GM12878 (cell line): ENCODE results near the gene SPTBN1. TPM values are rescaled to one million over a fixed set of nuclear protein-coding genes. Genes with fewer than 3 reads are reported as not detected.

Source experiments
- ATAC-seq: fragments of 200-7000 bp; cut with Tn5 transposase; 3 replicates; pipeline ENCODE4 v1.9.1; 2020; ENCODE audit warnings: mild to moderate bottlenecking, moderate library complexity
- BruUV-seq: library from RNA; stranded (reverse); fragments of 400-500 nt; replicated peaks from 2 replicates; lab custom pipeline; 2021; lab: Mats Ljungman, UMichigan
- CTCF ChIA-PET: fragments of 300-600 bp; sonication (Branson Sonifier 250); formaldehyde crosslinking; extraction: SDS; loops from one replicate; lab custom pipeline; 2021; ENCODE audit warnings: inconsistent platforms; lab: Yijun Ruan, JAX
- POLR2A ChIA-PET: fragments of 350-600 bp; formaldehyde crosslinking; extraction: SDS; loops from one replicate; lab custom pipeline; 2021; ENCODE audit warnings: inconsistent platforms; lab: Charles Lee
- RAD21 ChIA-PET: fragments of 300-600 bp; sonication (Branson Sonifier 250); formaldehyde crosslinking; loops from one replicate; lab custom pipeline; 2023; ENCODE audit warnings: antibody characterized with exemption; ENCODE audit not compliant: unreplicated experiment; lab: Charles Lee
- SMC1A ChIA-PET: fragments of 300-600 bp; sonication (Branson Sonifier 250); formaldehyde crosslinking; loops from one replicate; lab custom pipeline; 2023; ENCODE audit not compliant: unreplicated experiment, uncharacterized antibody; lab: Charles Lee
- DNase-seq: peaks from one replicate; pipeline ENCODE4 v3.0.0-alpha.2; 2011; ENCODE audit warnings: low read depth, low spot score
- FAIRE-seq: peaks from 3 replicates; lab custom pipeline; 2011; peaks lifted over from hg19 to GRCh38; lab: Jason Lieb, UNC
- H2AFZ ChIP-seq: 2 replicates; pipeline ENCODE4 v1.6.0; 2011; ENCODE audit warnings: low read depth, low read length, control low read depth; ENCODE audit not compliant: control insufficient read depth
- H3K27ac ChIP-seq: 2 replicates; pipeline ENCODE4 v1.5.1; 2011; ENCODE audit warnings: control low read depth; ENCODE audit not compliant: control insufficient read depth, insufficient read depth
- H3K27me3 ChIP-seq, 2 experiments: replicated peaks in 1 of 2; 2 replicates each; pipeline versions ENCODE4 v1.6.0 to v1.6.1; 2011; ENCODE audit warnings: low read length in 1 of 2; ENCODE audit not compliant: control insufficient read depth in 2 of 2, insufficient read depth in 2 of 2
- H3K36me3 ChIP-seq, 2 experiments: 2 replicates each; pipeline ENCODE4 v1.5.1; 2011; ENCODE audit warnings: low read length in 1 of 2; ENCODE audit not compliant: control insufficient read depth in 2 of 2, insufficient read depth in 2 of 2
- H3K4me1 ChIP-seq: 2 replicates; pipeline ENCODE4 v1.6.1; 2011; ENCODE audit warnings: mild to moderate bottlenecking, low read length, moderate library complexity, mixed read lengths; ENCODE audit not compliant: control insufficient read depth, insufficient read depth
- H3K4me2 ChIP-seq: 2 replicates; pipeline ENCODE4 v1.6.0; 2011; ENCODE audit warnings: control low read depth; ENCODE audit not compliant: control insufficient read depth, insufficient read depth
- H3K4me3 ChIP-seq: fragments of 200-600 bp; sonication (generic); 2 replicates; pipeline ENCODE4 v1.5.1; 2016
- H3K79me2 ChIP-seq: 2 replicates; pipeline ENCODE4 v1.6.0; 2011; ENCODE audit warnings: low read length; ENCODE audit not compliant: control insufficient read depth, insufficient read depth
- H3K9ac ChIP-seq: 2 replicates; pipeline ENCODE4 v1.8.0; 2011; ENCODE audit warnings: low read length, control low read depth, mixed read lengths; ENCODE audit not compliant: control insufficient read depth, insufficient read depth
- H3K9me3 ChIP-seq: replicated peaks from 3 replicates; pipeline ENCODE4 v1.5.1; 2011; ENCODE audit warnings: mild to moderate bottlenecking, low read length; ENCODE audit not compliant: control insufficient read depth, insufficient read depth
- H4K20me1 ChIP-seq: 2 replicates; pipeline ENCODE4 v1.6.0; 2011; ENCODE audit not compliant: control insufficient read depth, insufficient read depth
- BMI1 ChIP-seq: fragments of 450-650 bp; IDR thresholded peaks from 2 replicates; pipeline ENCODE4 v1.6.1; 2016; ENCODE audit warnings: mild to moderate bottlenecking, moderate library complexity, borderline replicate concordance
- EZH2 ChIP-seq: IDR thresholded peaks from 2 replicates; pipeline ENCODE4 v1.6.1; 2012; ENCODE audit warnings: low read depth, mild to moderate bottlenecking, control low read depth, inconsistent platforms, low read length, borderline replicate concordance; ENCODE audit not compliant: control insufficient read depth
- MYC ChIP-seq: IDR thresholded peaks from 2 replicates; pipeline ENCODE4 v1.6.1; 2011; ENCODE audit warnings: mild to moderate bottlenecking, low read length, moderate library complexity, inconsistent platforms; ENCODE audit not compliant: insufficient read depth, insufficient replicate concordance, insufficient read length, severe bottlenecking
- NFIC ChIP-seq: IDR thresholded peaks from 2 replicates; pipeline ENCODE4 v1.6.1; 2012; ENCODE audit warnings: low read depth, mild to moderate bottlenecking, inconsistent platforms, low read length, moderate library complexity
- NFYA ChIP-seq: IDR thresholded peaks from 2 replicates; pipeline ENCODE4 v1.6.1; 2011; ENCODE audit warnings: low read depth, mild to moderate bottlenecking, low read length, improper control_type of control experiment, borderline replicate concordance
- TCF7 ChIP-seq: IDR thresholded peaks from 2 replicates; pipeline ENCODE4 v1.6.1; 2014; ENCODE audit warnings: antibody characterized with exemption, borderline replicate concordance
- ZBTB11 ChIP-seq: fragments of 450-650 bp; formaldehyde crosslinking; IDR thresholded peaks from 2 replicates; pipeline ENCODE4 v1.5.0; 2022; ENCODE audit warnings: mild to moderate bottlenecking, missing genetic modification characterization
- WGBS: methylation state at CpG from one replicate; pipeline ENCODE4 v1.1.6; 2016; ENCODE audit warnings: low lambda C conversion rate; ENCODE audit not compliant: insufficient replicate concordance, insufficient coverage; ENCODE audit errors: missing lambda C conversion rate; 5-methylcytosine and 5-hydroxymethylcytosine counted together
- in situ Hi-C: fragments of 300-500 bp; cut with MboI; formaldehyde crosslinking; loops from 9 replicates; pipeline ENCODE4 v1.14.3; 2018; ENCODE audit warnings: mixed read lengths
- intact Hi-C: fragments of 100-400 bp; cut with micrococcal nuclease; formaldehyde crosslinking; loops from one replicate; pipeline ENCODE4 v1.14.2; 2022; ENCODE audit not compliant: unreplicated experiment
- polyA plus RNA-seq, 11 experiments: library from polyadenylated mRNA; depleted of rRNA in 4 of 11; unstranded in 6 of 11; stranded (reverse) in 5 of 11; fragments of >200 nt; fragmentation: Nextera tagmentation in 4 of 11; fragmentation: Illumina TruSeq in 1 of 11; extraction: Ambion mirVana in 4 of 11; extraction: Trizol in 1 of 11; gene quantifications; 1 replicate in 1 of 11; 2 replicates in 10 of 11; pipeline versions ENCODE4 v1.2.1 to v1.2.3, GENCODE V29; 2011 to 2016; ENCODE audit warnings: inconsistent platforms in 2 of 11, missing spikeins in 2 of 11, low read depth in 1 of 11
- total RNA-seq, 4 experiments: library from RNA; depleted of rRNA in 3 of 4; stranded (reverse); fragments of >200 nt in 3 of 4; fragmentation: Illumina TruSeq in 1 of 4; extraction: Trizol in 1 of 4; gene quantifications; 2 replicates each; pipeline versions ENCODE4 v1.2.1 to v1.2.3, GENCODE V29; 2013 to 2021
- TF ChIP-seq, protein P1 (sequence below): IDR thresholded peaks from 2 replicates; pipeline ENCODE4 v1.6.1; 2011; ENCODE audit warnings: low read depth, mild to moderate bottlenecking, low read length, moderate library complexity, borderline replicate concordance; ENCODE audit errors: extremely low read depth
- TF ChIP-seq, protein P2 (sequence below): IDR thresholded peaks from 2 replicates; pipeline ENCODE4 v1.6.1; 2012; ENCODE audit warnings: mild to moderate bottlenecking, low read depth, low read length

Gene SPTBN1
- total and polyA plus RNA-seq, 10 of the 15 experiments (the other 5 are each of a cell fraction or from before 2014, with no cell fraction given) = 20.6 to 154 (median 76.7) TPM

GRCh38 chr2:54609647-54610046 is 153.5 kb downstream of the SPTBN1 start:
- CTCF ChIA-PET = interaction anchor here (0.9 to 1.4 kb wide), 3 partner anchors 24 to 86 kb away, joined by 3 to 4 read pairs (median 3); no protein-coding TSS in a partner anchor

More at GRCh38 chr2:54609647-54610046, 153.5 kb downstream of the SPTBN1 start:
- Histone ChIP-seq H2AFZ (no peak overlapping the region), H4K20me1 (no peaks in the 10 kb centered on the region), H3K9ac (no peak overlapping the region), H3K36me3 (peaks cover 12 to 15% of the 10 kb centered on the region in 2 experiments), H3K4me3 (no peak overlapping the region), H3K27ac (no peak overlapping the region), H3K4me2 (no peak overlapping the region), H3K79me2 (peaks cover 89% of the 10 kb centered on the region), H3K4me1 (peaks cover 9% of the 10 kb centered on the region; the same call in 1 of the 2 replicates), H3K27me3 (no peaks in the 10 kb centered on the region), H3K9me3 (no peaks in the 10 kb centered on the region)
- DNase-seq (no peak), ATAC-seq (no peak), FAIRE-seq (no peak)
- ChIA-PET POLR2A (interaction anchor here (1.5 kb wide), 1 partner anchor 9 kb away, joined by 3 read pairs; no protein-coding TSS in a partner anchor), RAD21 (no interaction called here), SMC1A (interaction anchor here (0.7 to 2.3 kb wide), 9 partner anchors 9 to 113 kb away, joined by 3 to 5 read pairs (median 4); no protein-coding TSS in a partner anchor)
- intact Hi-C loops = no loop called here
- WGBS = 79% methylated on average over 3 of the region's 3 CpGs
- in situ Hi-C loops = no loop called here
- TF ChIP-seq EZH2 (no peak), BMI1 (no peak), NFYA (no peak), TCF7 (no peak), MYC (no peak), ZBTB11 (CRISPR knock-in tag) (no peak), NFIC (no peak)
- TF ChIP-seq, protein P1, sequence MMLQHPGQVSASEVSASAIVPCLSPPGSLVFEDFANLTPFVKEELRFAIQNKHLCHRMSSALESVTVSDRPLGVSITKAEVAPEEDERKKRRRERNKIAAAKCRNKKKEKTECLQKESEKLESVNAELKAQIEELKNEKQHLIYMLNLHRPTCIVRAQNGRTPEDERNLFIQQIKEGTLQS = no peak
- TF ChIP-seq, protein P2, sequence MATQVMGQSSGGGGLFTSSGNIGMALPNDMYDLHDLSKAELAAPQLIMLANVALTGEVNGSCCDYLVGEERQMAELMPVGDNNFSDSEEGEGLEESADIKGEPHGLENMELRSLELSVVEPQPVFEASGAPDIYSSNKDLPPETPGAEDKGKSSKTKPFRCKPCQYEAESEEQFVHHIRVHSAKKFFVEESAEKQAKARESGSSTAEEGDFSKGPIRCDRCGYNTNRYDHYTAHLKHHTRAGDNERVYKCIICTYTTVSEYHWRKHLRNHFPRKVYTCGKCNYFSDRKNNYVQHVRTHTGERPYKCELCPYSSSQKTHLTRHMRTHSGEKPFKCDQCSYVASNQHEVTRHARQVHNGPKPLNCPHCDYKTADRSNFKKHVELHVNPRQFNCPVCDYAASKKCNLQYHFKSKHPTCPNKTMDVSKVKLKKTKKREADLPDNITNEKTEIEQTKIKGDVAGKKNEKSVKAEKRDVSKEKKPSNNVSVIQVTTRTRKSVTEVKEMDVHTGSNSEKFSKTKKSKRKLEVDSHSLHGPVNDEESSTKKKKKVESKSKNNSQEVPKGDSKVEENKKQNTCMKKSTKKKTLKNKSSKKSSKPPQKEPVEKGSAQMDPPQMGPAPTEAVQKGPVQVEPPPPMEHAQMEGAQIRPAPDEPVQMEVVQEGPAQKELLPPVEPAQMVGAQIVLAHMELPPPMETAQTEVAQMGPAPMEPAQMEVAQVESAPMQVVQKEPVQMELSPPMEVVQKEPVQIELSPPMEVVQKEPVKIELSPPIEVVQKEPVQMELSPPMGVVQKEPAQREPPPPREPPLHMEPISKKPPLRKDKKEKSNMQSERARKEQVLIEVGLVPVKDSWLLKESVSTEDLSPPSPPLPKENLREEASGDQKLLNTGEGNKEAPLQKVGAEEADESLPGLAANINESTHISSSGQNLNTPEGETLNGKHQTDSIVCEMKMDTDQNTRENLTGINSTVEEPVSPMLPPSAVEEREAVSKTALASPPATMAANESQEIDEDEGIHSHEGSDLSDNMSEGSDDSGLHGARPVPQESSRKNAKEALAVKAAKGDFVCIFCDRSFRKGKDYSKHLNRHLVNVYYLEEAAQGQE = no peak
- BruUV-seq = no TSS peak
